Lower leg skin (tissue), 3 donors: ENCODE data around the gene ARMC5.

Experiments used
- POLR2A ChIP-seq, 2 donors: fragments of 450-650 bp; IDR thresholded peaks; one replicate each; pipeline ENCODE4 v1.6.1; 2016 to 2017; ENCODE audit warnings: antibody characterized with exemption in 2 of 2, mild to moderate bottlenecking in 1 of 2, moderate library complexity in 1 of 2
- TF ChIP-seq, protein P1 (sequence below), 3 donors: fragments of 450-650 bp; IDR thresholded peaks; one replicate each; pipeline ENCODE4 v1.5.1; 2016; ENCODE audit warnings: antibody characterized with exemption in 3 of 3, mild to moderate bottlenecking in 3 of 3, moderate library complexity in 2 of 3

DNA sequence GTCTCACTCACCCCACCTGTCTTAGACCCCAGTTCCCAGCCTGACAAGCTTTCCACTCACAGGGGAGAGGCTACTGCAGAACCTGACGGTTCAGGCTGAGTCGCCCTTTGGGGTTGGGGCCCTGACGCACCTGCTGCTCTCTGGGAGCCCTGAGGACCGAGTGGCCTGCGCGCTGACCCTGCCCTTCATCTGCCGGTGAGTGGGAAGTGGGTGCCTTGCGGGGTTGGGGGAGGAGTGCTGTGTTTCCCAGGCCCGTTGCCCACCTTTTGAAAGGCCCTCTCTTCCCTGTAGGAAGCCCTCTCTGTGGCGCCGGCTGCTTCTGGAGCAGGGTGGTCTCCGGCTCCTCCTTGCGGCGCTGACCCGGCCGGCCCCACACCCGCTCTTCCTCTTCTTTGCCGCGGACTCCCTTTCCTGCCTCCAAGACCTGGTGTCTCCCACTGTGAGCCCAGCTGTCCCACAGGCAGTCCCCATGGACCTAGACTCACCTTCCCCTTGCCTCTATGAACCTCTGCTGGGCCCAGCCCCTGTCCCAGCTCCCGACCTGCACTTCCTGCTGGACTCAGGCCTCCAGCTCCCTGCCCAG lies 6.6 kb downstream of the ARMC5 start:
- TF ChIP-seq, protein P1, sequence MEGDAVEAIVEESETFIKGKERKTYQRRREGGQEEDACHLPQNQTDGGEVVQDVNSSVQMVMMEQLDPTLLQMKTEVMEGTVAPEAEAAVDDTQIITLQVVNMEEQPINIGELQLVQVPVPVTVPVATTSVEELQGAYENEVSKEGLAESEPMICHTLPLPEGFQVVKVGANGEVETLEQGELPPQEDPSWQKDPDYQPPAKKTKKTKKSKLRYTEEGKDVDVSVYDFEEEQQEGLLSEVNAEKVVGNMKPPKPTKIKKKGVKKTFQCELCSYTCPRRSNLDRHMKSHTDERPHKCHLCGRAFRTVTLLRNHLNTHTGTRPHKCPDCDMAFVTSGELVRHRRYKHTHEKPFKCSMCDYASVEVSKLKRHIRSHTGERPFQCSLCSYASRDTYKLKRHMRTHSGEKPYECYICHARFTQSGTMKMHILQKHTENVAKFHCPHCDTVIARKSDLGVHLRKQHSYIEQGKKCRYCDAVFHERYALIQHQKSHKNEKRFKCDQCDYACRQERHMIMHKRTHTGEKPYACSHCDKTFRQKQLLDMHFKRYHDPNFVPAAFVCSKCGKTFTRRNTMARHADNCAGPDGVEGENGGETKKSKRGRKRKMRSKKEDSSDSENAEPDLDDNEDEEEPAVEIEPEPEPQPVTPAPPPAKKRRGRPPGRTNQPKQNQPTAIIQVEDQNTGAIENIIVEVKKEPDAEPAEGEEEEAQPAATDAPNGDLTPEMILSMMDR (IDR thresholded peaks at IDR 0.05), result no peak
- TF ChIP-seq POLR2A (IDR thresholded peaks at IDR 0.05), result no peak
